Type B pancreatic cell (in vitro differentiated cells): ENCODE measurements around the gene XXYLT1. TPM values are rescaled to one million over a fixed set of nuclear protein-coding genes. Genes with fewer than 3 reads are reported as not detected.

Source experiments
- DNase-seq: peaks from one replicate; pipeline ENCODE4 v3.0.0; 2021; ENCODE audit warnings: mixed read lengths; ENCODE audit not compliant: unreplicated experiment; ENCODE audit errors: extremely low spot score
- H3K27ac Mint-ChIP-seq: 2 replicates; pipeline ENCODE4 v1.8.0; 2021; ENCODE audit warnings: mild to moderate bottlenecking, mixed read lengths
- H3K27me3 Mint-ChIP-seq: 2 replicates; pipeline ENCODE4 v1.8.0; 2021; ENCODE audit warnings: mixed read lengths
- H3K36me3 Mint-ChIP-seq: 2 replicates; pipeline ENCODE4 v1.8.0; 2021; ENCODE audit warnings: mixed read lengths
- H3K4me1 Mint-ChIP-seq: one replicate; pipeline ENCODE4 v1.8.0; 2021; ENCODE audit warnings: mixed read lengths; ENCODE audit not compliant: unreplicated experiment
- H3K4me3 Mint-ChIP-seq: 2 replicates; pipeline ENCODE4 v1.8.0; 2021; ENCODE audit warnings: mild to moderate bottlenecking, mixed read lengths
- H3K9me3 Mint-ChIP-seq: 2 replicates; pipeline ENCODE4 v1.8.0; 2021; ENCODE audit warnings: mixed read lengths
- total RNA-seq: library from RNA; stranded (reverse); gene quantifications from 2 replicates; pipeline ENCODE4 v1.2.1, GENCODE V29; 2021; ENCODE audit warnings: low replicate concordance
- TF ChIP-seq, protein P1 (sequence below): fragments of 200-600 bp; sonication (generic); conservative IDR thresholded peaks from 2 replicates; pipeline ENCODE4 v1.5.0; 2021; ENCODE audit warnings: antibody characterized with exemption, mild to moderate bottlenecking

The XXYLT1 gene
- total RNA-seq, 1 donor from 2014 or later = 27.0 TPM

- H3K4me3 Mint-ChIP-seq = no peak overlapping the region
- H3K9me3 Mint-ChIP-seq = peaks cover 6% of the 10 kb centered on the region
- H3K27me3 Mint-ChIP-seq = no peaks in the 10 kb centered on the region
- TF ChIP-seq, protein P1, sequence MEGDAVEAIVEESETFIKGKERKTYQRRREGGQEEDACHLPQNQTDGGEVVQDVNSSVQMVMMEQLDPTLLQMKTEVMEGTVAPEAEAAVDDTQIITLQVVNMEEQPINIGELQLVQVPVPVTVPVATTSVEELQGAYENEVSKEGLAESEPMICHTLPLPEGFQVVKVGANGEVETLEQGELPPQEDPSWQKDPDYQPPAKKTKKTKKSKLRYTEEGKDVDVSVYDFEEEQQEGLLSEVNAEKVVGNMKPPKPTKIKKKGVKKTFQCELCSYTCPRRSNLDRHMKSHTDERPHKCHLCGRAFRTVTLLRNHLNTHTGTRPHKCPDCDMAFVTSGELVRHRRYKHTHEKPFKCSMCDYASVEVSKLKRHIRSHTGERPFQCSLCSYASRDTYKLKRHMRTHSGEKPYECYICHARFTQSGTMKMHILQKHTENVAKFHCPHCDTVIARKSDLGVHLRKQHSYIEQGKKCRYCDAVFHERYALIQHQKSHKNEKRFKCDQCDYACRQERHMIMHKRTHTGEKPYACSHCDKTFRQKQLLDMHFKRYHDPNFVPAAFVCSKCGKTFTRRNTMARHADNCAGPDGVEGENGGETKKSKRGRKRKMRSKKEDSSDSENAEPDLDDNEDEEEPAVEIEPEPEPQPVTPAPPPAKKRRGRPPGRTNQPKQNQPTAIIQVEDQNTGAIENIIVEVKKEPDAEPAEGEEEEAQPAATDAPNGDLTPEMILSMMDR = no peak
- H3K27ac Mint-ChIP-seq = no peak overlapping the region
- peaks cover 39% of the 10 kb centered on the region for H3K4me1 Mint-ChIP-seq
- DNase-seq = peak; percentile 58
- peaks cover 33% of the 10 kb centered on the region for H3K36me3 Mint-ChIP-seq
Observed at GRCh38 chr3:195247086-195247862, 23.7 kb downstream of the XXYLT1 start.

- TF ChIP-seq, protein P1 = no peak
- DNase-seq = peak; percentile 40
- H3K36me3 Mint-ChIP-seq = peaks cover 40% of the 10 kb centered on the region
- no peak overlapping the region for H3K27ac Mint-ChIP-seq
- H3K27me3 Mint-ChIP-seq = no peaks in the 10 kb centered on the region
- no peak overlapping the region for H3K4me3 Mint-ChIP-seq
- H3K4me1 Mint-ChIP-seq = peaks cover 39% of the 10 kb centered on the region
- peaks cover 6% of the 10 kb centered on the region for H3K9me3 Mint-ChIP-seq
Observed at GRCh38 chr3:195246581-195246995, 24.4 kb downstream of the XXYLT1 start.

DNA sequence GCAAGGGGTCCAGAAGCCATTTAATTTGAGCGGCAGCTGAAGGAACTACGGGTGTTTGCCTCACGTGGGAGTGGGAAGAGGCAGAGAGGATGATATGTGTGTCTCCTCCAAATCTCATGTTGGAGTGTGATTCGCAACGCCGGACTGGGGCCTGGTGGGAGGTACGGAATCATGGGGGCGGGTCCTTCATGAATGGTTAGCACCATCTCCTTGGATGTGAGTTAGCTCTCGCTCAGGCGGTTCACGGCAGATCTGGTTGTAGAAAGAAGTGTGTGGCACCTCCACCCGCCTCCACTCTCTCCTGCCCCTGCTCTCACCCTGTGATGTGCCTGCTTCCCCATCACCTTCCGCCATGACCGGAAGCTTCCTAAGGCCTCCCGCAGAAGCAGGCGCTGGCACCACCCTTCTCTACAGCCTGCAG, 25.4 kb downstream of the XXYLT1 start:
- peak; percentile 54 for DNase-seq
- Mint-ChIP-seq H3K9me3 (peaks cover 6% of the 10 kb centered on the region), H3K4me1 (peaks cover 36% of the 10 kb centered on the region), H3K27ac (peak overlapping the region; percentile 45), H3K36me3 (peaks cover 40% of the 10 kb centered on the region), H3K27me3 (no peaks in the 10 kb centered on the region), H3K4me3 (no peak overlapping the region)
- TF ChIP-seq, protein P1 = no peak

- peak; percentile 22 for DNase-seq
Observed at GRCh38 chr3:195241592-195242355, 29.2 kb downstream of the XXYLT1 start.

GRCh38 chr3:195240939-195241338, 30.0 kb downstream of the XXYLT1 start:
- no peaks in the 10 kb centered on the region for H3K27me3 Mint-ChIP-seq
- H3K27ac Mint-ChIP-seq = no peak overlapping the region
- TF ChIP-seq, protein P1 = no peak
- peaks cover 6% of the 10 kb centered on the region for H3K9me3 Mint-ChIP-seq
- peaks cover 26% of the 10 kb centered on the region for H3K36me3 Mint-ChIP-seq
- peak; percentile 60 for DNase-seq
- no peak overlapping the region for H3K4me3 Mint-ChIP-seq
- peaks cover 41% of the 10 kb centered on the region for H3K4me1 Mint-ChIP-seq

More at GRCh38 chr3:195241592-195242355, 29.2 kb downstream of the XXYLT1 start:
- H3K36me3 Mint-ChIP-seq = peaks cover 31% of the 10 kb centered on the region
- H3K4me3 Mint-ChIP-seq = peak overlapping the region; percentile 31
- H3K27me3 Mint-ChIP-seq = no peaks in the 10 kb centered on the region
- peak overlapping the region; percentile 24 for H3K27ac Mint-ChIP-seq
- H3K9me3 Mint-ChIP-seq = peaks cover 9% of the 10 kb centered on the region
- peaks cover 42% of the 10 kb centered on the region for H3K4me1 Mint-ChIP-seq
- TF ChIP-seq, protein P1 = no peak
